GM18517 (cell line): Measurements from ENCODE around the gene SMARCA2.
A peak's percentile ranks its signal among the peaks of the same experiment; 100 is the strongest.

ENCODE experiments used
- ATAC-seq: cut with Tn5 transposase; IDR thresholded peaks from one replicate; pipeline ENCODE4 v1.9.1; 2021; ENCODE audit warnings: mild to moderate bottlenecking, moderate library complexity; ENCODE audit not compliant: unreplicated experiment

SMARCA2 gene

GRCh38 chr9:2236850-2237249, 221.7 kb downstream of the SMARCA2 start:
- no peak for ATAC-seq

- ATAC-seq: no peak
Observed at GRCh38 chr9:2241461-2241835, 226.3 kb downstream of the SMARCA2 start.

GRCh38 chr9:2241836-2242741, 226.9 kb downstream of the SMARCA2 start:
- ATAC-seq: peak; percentile 75

- no peak for ATAC-seq
Observed at GRCh38 chr9:2242831-2243330, 227.7 kb downstream of the SMARCA2 start.
